ENCODE results near the gene GCLM.

DNA sequence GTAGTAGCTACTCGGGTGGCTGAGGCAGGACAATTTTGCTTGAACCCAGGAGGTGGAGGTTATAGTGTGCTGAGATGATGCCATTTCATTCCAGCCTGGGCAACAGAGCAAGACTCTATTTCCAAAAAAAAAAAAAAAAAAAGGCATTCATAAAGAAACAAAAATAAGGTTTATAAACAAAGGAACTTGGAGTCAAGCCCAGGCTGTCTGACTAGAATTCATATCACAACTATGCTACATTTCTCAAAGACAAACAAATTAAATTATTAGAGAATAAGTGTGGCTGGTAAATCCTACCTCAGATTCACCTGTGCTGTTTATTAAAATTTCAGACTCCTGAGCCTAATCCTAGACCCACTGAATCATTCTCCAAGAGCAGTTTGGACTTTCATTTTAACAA, 4.2 kb downstream of the GCLM start:
- TF ChIP-seq, protein P1, sequence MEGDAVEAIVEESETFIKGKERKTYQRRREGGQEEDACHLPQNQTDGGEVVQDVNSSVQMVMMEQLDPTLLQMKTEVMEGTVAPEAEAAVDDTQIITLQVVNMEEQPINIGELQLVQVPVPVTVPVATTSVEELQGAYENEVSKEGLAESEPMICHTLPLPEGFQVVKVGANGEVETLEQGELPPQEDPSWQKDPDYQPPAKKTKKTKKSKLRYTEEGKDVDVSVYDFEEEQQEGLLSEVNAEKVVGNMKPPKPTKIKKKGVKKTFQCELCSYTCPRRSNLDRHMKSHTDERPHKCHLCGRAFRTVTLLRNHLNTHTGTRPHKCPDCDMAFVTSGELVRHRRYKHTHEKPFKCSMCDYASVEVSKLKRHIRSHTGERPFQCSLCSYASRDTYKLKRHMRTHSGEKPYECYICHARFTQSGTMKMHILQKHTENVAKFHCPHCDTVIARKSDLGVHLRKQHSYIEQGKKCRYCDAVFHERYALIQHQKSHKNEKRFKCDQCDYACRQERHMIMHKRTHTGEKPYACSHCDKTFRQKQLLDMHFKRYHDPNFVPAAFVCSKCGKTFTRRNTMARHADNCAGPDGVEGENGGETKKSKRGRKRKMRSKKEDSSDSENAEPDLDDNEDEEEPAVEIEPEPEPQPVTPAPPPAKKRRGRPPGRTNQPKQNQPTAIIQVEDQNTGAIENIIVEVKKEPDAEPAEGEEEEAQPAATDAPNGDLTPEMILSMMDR (IDR thresholded peaks at IDR 0.05), result no peak
- TF ChIP-seq POLR2A (IDR thresholded peaks at IDR 0.05) (no peak), POLR2AphosphoS5 (IDR thresholded peaks at IDR 0.05) (no peak)

Data from sigmoid colon (tissue), 4 donors.